HCT116 (cell line): ENCODE measurements around the gene C8A. TPM values are rescaled to one million over a fixed set of nuclear protein-coding genes. Genes with fewer than 3 reads are reported as not detected.

Source experiments
- ATAC-seq: fragments of 200-7000 bp; cut with Tn5 transposase; 2 replicates; pipeline ENCODE4 v1.9.1; 2020; ENCODE audit warnings: mild to moderate bottlenecking, moderate library complexity
- BruUV-seq: library from RNA; stranded (reverse); fragments of 400-500 nt; replicated peaks from 2 replicates; lab custom pipeline; 2021; lab: Mats Ljungman, UMichigan
- CTCF ChIA-PET: fragments of 300-600 bp; sonication (Branson Sonifier 250); formaldehyde crosslinking; loops from one replicate; lab custom pipeline; 2021; ENCODE audit warnings: antibody characterized with exemption; lab: Charles Lee
- POLR2A ChIA-PET: fragments of 300-600, 350-600 bp; sonication (Branson Sonifier 250); formaldehyde crosslinking; loops from one replicate; lab custom pipeline; 2021; ENCODE audit warnings: antibody characterized with exemption; lab: Charles Lee
- RAD21 ChIA-PET, 2 experiments: fragments of 300-600 bp; sonication (Branson Sonifier 250); formaldehyde crosslinking; loops; one replicate each; lab custom pipeline; 2023; ENCODE audit warnings: low total read pairs in 2 of 2; ENCODE audit not compliant: uncharacterized antibody in 2 of 2, unreplicated experiment in 2 of 2, low non-redundant PET in 1 of 2; lab: Charles Lee
- DNase-seq: peaks from one replicate; pipeline ENCODE4 v3.0.0-alpha.2; 2010; ENCODE audit warnings: low read depth, low spot score
- H2AFZ ChIP-seq: fragments of 200-600 bp; shearing (Covaris generic), sonication (generic); 2 replicates; pipeline ENCODE4 v1.6.1; 2017; ENCODE audit warnings: low read depth, mixed run types, mixed read lengths, antibody characterized with exemption, low read length; ENCODE audit not compliant: poor library complexity, severe bottlenecking
- H3K27ac ChIP-seq: 2 replicates; pipeline ENCODE4 v1.5.1; 2012; ENCODE audit warnings: low read depth, low read length
- H3K27me3 ChIP-seq: fragments of 200-600 bp; sonication (generic); 2 replicates; pipeline ENCODE4 v1.6.1; 2016; ENCODE audit warnings: mixed run types, low read length, mixed read lengths; ENCODE audit not compliant: insufficient read depth
- H3K36me3 ChIP-seq, 2 experiments: fragments of 200-500 bp in 1 of 2; fragments of 200-600 bp in 1 of 2; sonication (Bioruptor generic) in 1 of 2; sonication (generic) in 1 of 2; 2 replicates each; pipeline versions ENCODE4 v1.5.1 to v1.6.1; 2014 to 2016; ENCODE audit warnings: low read length in 2 of 2, inconsistent platforms in 1 of 2, mixed read lengths in 1 of 2, mixed run types in 1 of 2; ENCODE audit not compliant: insufficient read depth in 2 of 2, control insufficient read depth in 1 of 2
- H3K4me1 ChIP-seq, 2 experiments: fragments of 200-600 bp in 1 of 2; sonication (generic) in 1 of 2; 2 replicates each; pipeline versions ENCODE4 v1.5.1 to v1.6.1; 2012 to 2017; ENCODE audit warnings: low read length in 2 of 2, inconsistent platforms in 1 of 2, mild to moderate bottlenecking in 1 of 2, mixed read lengths in 1 of 2, mixed run types in 1 of 2, moderate library complexity in 1 of 2; ENCODE audit not compliant: insufficient read depth in 2 of 2, control insufficient read depth in 1 of 2
- H3K4me2 ChIP-seq: fragments of 200-600 bp; sonication (generic); 2 replicates; pipeline ENCODE4 v1.6.1; 2017; ENCODE audit warnings: mixed run types, low read length, mixed read lengths
- H3K4me3 ChIP-seq, 2 experiments: fragments of 200-600 bp in 1 of 2; sonication (generic) in 1 of 2; replicated peaks in 1 of 2; 2 replicates each; pipeline ENCODE4 v1.5.1; 2011 to 2016; ENCODE audit warnings: low read length in 2 of 2, control low read depth in 1 of 2, low read depth in 1 of 2, mild to moderate bottlenecking in 1 of 2, mixed read lengths in 1 of 2, mixed run types in 1 of 2
- H3K79me2 ChIP-seq: fragments of 200-600 bp; sonication (generic); 2 replicates; pipeline ENCODE4 v1.6.1; 2017; ENCODE audit warnings: mild to moderate bottlenecking, mixed run types, low read length, moderate library complexity, mixed read lengths; ENCODE audit not compliant: insufficient read depth
- H3K9ac ChIP-seq: fragments of 200-600 bp; sonication (generic); 2 replicates; pipeline ENCODE4 v1.6.1; 2016; ENCODE audit warnings: low read length, mixed read lengths
- H3K9me2 ChIP-seq: fragments of 200-600 bp; sonication (generic), shearing (Covaris generic); 2 replicates; pipeline ENCODE4 v1.6.1; 2017; ENCODE audit warnings: mixed run types, mild to moderate bottlenecking, moderate library complexity; ENCODE audit not compliant: insufficient read depth
- H3K9me3 ChIP-seq, 2 experiments: fragments of 200-500 bp in 1 of 2; fragments of 200-600 bp in 1 of 2; sonication (Bioruptor generic) in 1 of 2; sonication (generic) in 1 of 2; 2 replicates each; pipeline ENCODE4 v1.6.1; 2014 to 2017; ENCODE audit warnings: low read length in 2 of 2, mixed read lengths in 2 of 2, inconsistent platforms in 1 of 2, low read depth in 1 of 2, mild to moderate bottlenecking in 1 of 2, mixed run types in 1 of 2, moderate library complexity in 1 of 2; ENCODE audit not compliant: control insufficient read depth in 1 of 2, insufficient read depth in 1 of 2
- H4K20me1 ChIP-seq: fragments of 200-600 bp; sonication (generic), shearing (Covaris generic); 2 replicates; pipeline ENCODE4 v1.6.1; 2017; ENCODE audit warnings: mixed run types, mild to moderate bottlenecking, moderate library complexity; ENCODE audit not compliant: insufficient read depth
- EGR1 ChIP-seq: IDR thresholded peaks from 2 replicates; pipeline ENCODE4 v1.6.1; 2012; ENCODE audit warnings: low read depth
- EZH2 ChIP-seq: fragments of 200-600 bp; sonication (generic); IDR thresholded peaks from 2 replicates; pipeline ENCODE4 v1.6.1; 2017; ENCODE audit warnings: antibody characterized with exemption, mixed run types
- REST ChIP-seq: IDR thresholded peaks from 2 replicates; pipeline ENCODE4 v1.6.1; 2012; ENCODE audit warnings: low read depth
- ZBTB33 ChIP-seq: IDR thresholded peaks from 2 replicates; pipeline ENCODE4 v1.6.1; 2011; ENCODE audit warnings: mild to moderate bottlenecking, low read length, moderate library complexity; ENCODE audit not compliant: insufficient replicate concordance; ENCODE audit errors: extremely low read depth
- ZFX ChIP-seq: fragments of 450-650 bp; IDR thresholded peaks from 2 replicates; pipeline ENCODE4 v1.6.1; 2017
- intact Hi-C: fragments of 100-400 bp; cut with micrococcal nuclease; formaldehyde crosslinking; loops from 2 replicates; pipeline ENCODE4 v1.10.0; 2022
- total RNA-seq: library from RNA; stranded (reverse); gene quantifications from one replicate; pipeline ENCODE4 v1.2.1, GENCODE V29; 2021; ENCODE audit not compliant: unreplicated experiment

C8A gene
- total RNA-seq, 1 experiment from 2014 or later = 0.10 TPM

- Histone ChIP-seq H3K79me2 (no peaks in the 10 kb centered on the region), H3K9me2 (no peaks in the 10 kb centered on the region), H3K4me1 (no peaks in the 10 kb centered on the region), H3K27ac (no peak overlapping the region), H3K27me3 (peaks cover 19% of the 10 kb centered on the region; the same call in 1 of the 2 replicates), H3K9ac (no peak overlapping the region), H3K36me3 (no peaks in the 10 kb centered on the region), H3K9me3 (no peaks in the 10 kb centered on the region), H3K4me3 (no peak overlapping the region), H3K4me2 (no peak overlapping the region), H2AFZ (no peak overlapping the region), H4K20me1 (no peaks in the 10 kb centered on the region)
- RAD21 ChIA-PET = no interaction called here
- no peak for DNase-seq
- ATAC-seq = no peak
- BruUV-seq = no TSS peak
- CTCF ChIA-PET = no interaction called here
- intact Hi-C loops = loop anchor here (10.0 kb wide), 1 partner anchor 1680 kb away; no protein-coding TSS in a partner anchor
- POLR2A ChIA-PET = no interaction called here
- TF ChIP-seq ZBTB33 (no peak), EZH2 (no peak), EGR1 (no peak), ZFX (no peak), REST (no peak)
Measured at GRCh38 chr1:56964349-56965017, 109.9 kb downstream of the C8A start.
